Stimulated activated naive CD8-positive, alpha-beta T cell treated with anti-CD3 and anti-CD28 coated beads, Interleukin-15, Interleukin-2, amounts not matched to agents 100 ng/mL and 50 ng/mL, for 24 hours (primary cell): ENCODE measurements around the gene BHLHE23.

Experiments used
- H3K27ac Mint-ChIP-seq: one replicate; pipeline ENCODE4 v1.8.0; 2021; ENCODE audit warnings: mild to moderate bottlenecking, mixed read lengths
- H3K27me3 Mint-ChIP-seq: one replicate; pipeline ENCODE4 v1.8.0; 2021; ENCODE audit warnings: mixed read lengths
- H3K36me3 Mint-ChIP-seq: one replicate; pipeline ENCODE4 v1.8.0; 2021; ENCODE audit warnings: low read depth, mixed read lengths
- H3K4me1 Mint-ChIP-seq: one replicate; pipeline ENCODE4 v1.8.0; 2021; ENCODE audit warnings: low read depth, mixed read lengths
- H3K4me3 Mint-ChIP-seq: one replicate; pipeline ENCODE4 v1.8.0; 2021; ENCODE audit warnings: mild to moderate bottlenecking, mixed read lengths
- H3K9me3 Mint-ChIP-seq: one replicate; pipeline ENCODE4 v1.8.0; 2021; ENCODE audit warnings: mixed read lengths

Gene BHLHE23

GRCh38 chr20:62999580-62999979 lies 7.2 kb downstream of the BHLHE23 start:
- H3K4me3 Mint-ChIP-seq = no peak overlapping the region
- H3K27me3 Mint-ChIP-seq = peaks cover 59% of the 10 kb centered on the region
- no peaks in the 10 kb centered on the region for H3K9me3 Mint-ChIP-seq
- H3K36me3 Mint-ChIP-seq = no peaks in the 10 kb centered on the region
- no peak overlapping the region for H3K27ac Mint-ChIP-seq
- H3K4me1 Mint-ChIP-seq = peaks cover 3% of the 10 kb centered on the region

GRCh38 chr20:62998449-62998848 lies 8.3 kb downstream of the BHLHE23 start:
- Mint-ChIP-seq H3K27ac (no peak overlapping the region), H3K9me3 (no peaks in the 10 kb centered on the region), H3K36me3 (no peaks in the 10 kb centered on the region), H3K4me3 (no peak overlapping the region), H3K27me3 (peaks cover 51% of the 10 kb centered on the region), H3K4me1 (peaks cover 3% of the 10 kb centered on the region)

- peaks cover 3% of the 10 kb centered on the region for H3K4me1 Mint-ChIP-seq
- no peaks in the 10 kb centered on the region for H3K36me3 Mint-ChIP-seq
- no peak overlapping the region for H3K27ac Mint-ChIP-seq
- H3K9me3 Mint-ChIP-seq = no peaks in the 10 kb centered on the region
- peaks cover 42% of the 10 kb centered on the region for H3K27me3 Mint-ChIP-seq
- H3K4me3 Mint-ChIP-seq = no peak overlapping the region
Measured at GRCh38 chr20:62997417-62998035, 9.2 kb downstream of the BHLHE23 start.

- Mint-ChIP-seq H3K4me3 (no peak overlapping the region), H3K27me3 (peaks cover 41% of the 10 kb centered on the region), H3K9me3 (no peaks in the 10 kb centered on the region), H3K36me3 (no peaks in the 10 kb centered on the region), H3K4me1 (peaks cover 3% of the 10 kb centered on the region), H3K27ac (no peak overlapping the region)
Measured at GRCh38 chr20:62996596-62996982, 10.2 kb downstream of the BHLHE23 start.

GRCh38 chr20:62995898-62996595 lies 10.7 kb downstream of the BHLHE23 start:
- Mint-ChIP-seq H3K27ac (no peak overlapping the region), H3K27me3 (peaks cover 37% of the 10 kb centered on the region)

GRCh38 chr20:62995481-62995880 lies 11.3 kb downstream of the BHLHE23 start:
- H3K9me3 Mint-ChIP-seq = no peaks in the 10 kb centered on the region
- H3K4me3 Mint-ChIP-seq = no peak overlapping the region
- H3K36me3 Mint-ChIP-seq = no peaks in the 10 kb centered on the region
- peaks cover 31% of the 10 kb centered on the region for H3K27me3 Mint-ChIP-seq
- peaks cover 3% of the 10 kb centered on the region for H3K4me1 Mint-ChIP-seq
- H3K27ac Mint-ChIP-seq = no peak overlapping the region

More at GRCh38 chr20:62995898-62996595, 10.7 kb downstream of the BHLHE23 start:
- no peaks in the 10 kb centered on the region for H3K9me3 Mint-ChIP-seq
- peaks cover 3% of the 10 kb centered on the region for H3K4me1 Mint-ChIP-seq
- no peaks in the 10 kb centered on the region for H3K36me3 Mint-ChIP-seq
- H3K4me3 Mint-ChIP-seq = no peak overlapping the region

GRCh38 chr20:62994869-62995281 lies 11.9 kb downstream of the BHLHE23 start:
- Mint-ChIP-seq H3K27me3 (peaks cover 25% of the 10 kb centered on the region), H3K27ac (no peak overlapping the region), H3K9me3 (no peaks in the 10 kb centered on the region), H3K4me3 (no peak overlapping the region), H3K4me1 (peaks cover 3% of the 10 kb centered on the region), H3K36me3 (no peaks in the 10 kb centered on the region)

GRCh38 chr20:62993856-62994494 lies 12.8 kb downstream of the BHLHE23 start:
- peaks cover 17% of the 10 kb centered on the region for H3K27me3 Mint-ChIP-seq
- H3K36me3 Mint-ChIP-seq = no peaks in the 10 kb centered on the region
- peaks cover 5% of the 10 kb centered on the region for H3K4me1 Mint-ChIP-seq
- H3K27ac Mint-ChIP-seq = no peak overlapping the region
- no peaks in the 10 kb centered on the region for H3K9me3 Mint-ChIP-seq
- no peak overlapping the region for H3K4me3 Mint-ChIP-seq

GRCh38 chr20:62991863-62992262 lies 14.9 kb downstream of the BHLHE23 start:
- Mint-ChIP-seq H3K4me1 (peaks cover 9% of the 10 kb centered on the region), H3K4me3 (no peak overlapping the region), H3K27me3 (peaks cover 7% of the 10 kb centered on the region), H3K27ac (no peak overlapping the region), H3K36me3 (no peaks in the 10 kb centered on the region), H3K9me3 (no peaks in the 10 kb centered on the region)

- no peak overlapping the region for H3K4me3 Mint-ChIP-seq
Measured at GRCh38 chr20:62991196-62991807, 15.5 kb downstream of the BHLHE23 start.

GRCh38 chr20:62990306-62990825 lies 16.4 kb downstream of the BHLHE23 start:
- H3K4me1 Mint-ChIP-seq = peaks cover 9% of the 10 kb centered on the region
- no peaks in the 10 kb centered on the region for H3K9me3 Mint-ChIP-seq
- H3K27ac Mint-ChIP-seq = no peak overlapping the region
- H3K36me3 Mint-ChIP-seq = no peaks in the 10 kb centered on the region
- peaks cover 3% of the 10 kb centered on the region for H3K27me3 Mint-ChIP-seq
- H3K4me3 Mint-ChIP-seq = no peak overlapping the region

More at GRCh38 chr20:62991196-62991807, 15.5 kb downstream of the BHLHE23 start:
- Mint-ChIP-seq H3K9me3 (no peaks in the 10 kb centered on the region), H3K27ac (no peak overlapping the region), H3K27me3 (peaks cover 4% of the 10 kb centered on the region), H3K4me1 (peaks cover 9% of the 10 kb centered on the region), H3K36me3 (no peaks in the 10 kb centered on the region)

GRCh38 chr20:62989201-62989601 lies 17.6 kb downstream of the BHLHE23 start:
- Mint-ChIP-seq H3K27me3 (peaks cover under 1% of the 10 kb centered on the region), H3K4me3 (peak overlapping the region; percentile 59), H3K4me1 (peaks cover 9% of the 10 kb centered on the region), H3K9me3 (no peaks in the 10 kb centered on the region), H3K36me3 (no peaks in the 10 kb centered on the region), H3K27ac (no peak overlapping the region)

- Mint-ChIP-seq H3K4me1 (peaks cover 13% of the 10 kb centered on the region), H3K27ac (no peak overlapping the region), H3K36me3 (no peaks in the 10 kb centered on the region), H3K4me3 (no peak overlapping the region), H3K27me3 (no peaks in the 10 kb centered on the region), H3K9me3 (no peaks in the 10 kb centered on the region)
Measured at GRCh38 chr20:62987114-62987513, 19.6 kb downstream of the BHLHE23 start.

GRCh38 chr20:62986257-62986800 lies 20.4 kb downstream of the BHLHE23 start:
- no peak overlapping the region for H3K4me3 Mint-ChIP-seq
- H3K4me1 Mint-ChIP-seq = peaks cover 17% of the 10 kb centered on the region
- H3K27ac Mint-ChIP-seq = no peak overlapping the region
- no peaks in the 10 kb centered on the region for H3K36me3 Mint-ChIP-seq
- peaks cover 2% of the 10 kb centered on the region for H3K27me3 Mint-ChIP-seq
- H3K9me3 Mint-ChIP-seq = no peaks in the 10 kb centered on the region

GRCh38 chr20:62985444-62985778 lies 21.4 kb downstream of the BHLHE23 start:
- H3K9me3 Mint-ChIP-seq = no peaks in the 10 kb centered on the region

More at GRCh38 chr20:62985444-62985778, 21.4 kb downstream of the BHLHE23 start:
- Mint-ChIP-seq H3K36me3 (no peaks in the 10 kb centered on the region), H3K4me1 (peaks cover 26% of the 10 kb centered on the region), H3K4me3 (no peak overlapping the region), H3K27ac (no peak overlapping the region), H3K27me3 (peaks cover 5% of the 10 kb centered on the region)
